Measurements from ENCODE around the gene CAPN13.
"Not testable (repeated sequence)": the region's sequence is repeated elsewhere in the genome, so short reads cannot be mapped to it uniquely, and the experiment has no call there.

The CAPN13 gene

DNA sequence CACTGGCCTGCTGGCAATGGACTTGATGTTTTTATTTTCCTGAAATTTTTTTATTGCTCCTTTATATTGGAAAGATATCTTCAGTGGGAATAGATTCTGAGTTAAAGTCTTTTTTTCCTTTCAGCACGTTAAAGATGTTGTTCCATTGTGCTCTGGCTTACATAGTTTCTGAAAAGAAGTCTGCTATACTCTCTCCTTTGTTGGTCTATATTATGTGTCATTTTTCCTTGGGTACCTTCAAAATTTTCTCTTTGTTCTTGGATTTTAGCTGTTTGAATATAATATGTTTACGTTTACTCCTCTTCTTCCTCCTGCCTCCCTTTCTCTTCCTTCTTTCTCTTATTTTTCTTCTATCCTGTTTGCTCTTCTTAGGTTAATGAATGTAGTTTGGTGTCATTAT, 105.5 kb downstream of the CAPN13 start:
- DNase-seq = no peak

DNA sequence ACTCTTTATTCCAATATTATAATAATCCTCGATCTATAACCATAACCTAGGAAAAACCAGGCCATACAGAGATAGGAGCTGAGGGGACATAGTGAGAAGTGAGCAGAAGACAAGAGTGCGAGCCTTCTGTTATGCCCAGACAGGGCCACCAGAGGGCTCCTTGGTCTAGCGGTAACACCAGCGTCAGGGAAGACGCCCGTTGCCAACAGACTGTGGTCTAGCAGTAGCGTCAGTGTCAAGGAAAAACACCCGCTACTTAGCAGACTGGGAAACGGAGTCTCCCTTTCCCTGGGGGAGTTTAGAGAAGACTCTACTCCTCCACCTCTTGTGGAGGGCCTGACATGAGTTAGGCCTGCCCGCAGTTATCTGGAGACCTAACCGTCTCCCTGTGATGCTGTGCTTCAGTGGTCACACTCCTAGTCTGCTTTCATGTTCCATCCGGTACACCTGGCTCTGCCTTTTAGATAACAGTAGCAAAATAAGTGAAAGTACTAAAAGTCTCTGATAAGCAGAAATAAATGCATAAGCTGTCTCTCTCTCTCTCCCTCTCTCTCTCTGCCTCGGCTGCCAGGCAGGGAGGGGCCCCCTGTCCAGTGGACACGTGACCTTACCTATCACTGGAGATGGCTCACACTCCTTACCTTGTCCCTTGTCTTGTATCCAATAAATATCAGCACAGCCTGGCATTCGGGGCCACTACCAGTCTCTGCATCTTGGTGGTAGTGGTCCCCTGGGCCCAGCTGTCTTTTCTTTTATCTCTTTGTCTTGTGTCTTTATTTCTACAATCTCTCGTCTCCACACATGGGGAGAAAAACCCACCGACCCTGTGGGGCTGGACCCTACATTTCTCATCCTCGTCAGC, 109.8 kb downstream of the CAPN13 start:
- DNase-seq = not testable (repeated sequence)

DNA sequence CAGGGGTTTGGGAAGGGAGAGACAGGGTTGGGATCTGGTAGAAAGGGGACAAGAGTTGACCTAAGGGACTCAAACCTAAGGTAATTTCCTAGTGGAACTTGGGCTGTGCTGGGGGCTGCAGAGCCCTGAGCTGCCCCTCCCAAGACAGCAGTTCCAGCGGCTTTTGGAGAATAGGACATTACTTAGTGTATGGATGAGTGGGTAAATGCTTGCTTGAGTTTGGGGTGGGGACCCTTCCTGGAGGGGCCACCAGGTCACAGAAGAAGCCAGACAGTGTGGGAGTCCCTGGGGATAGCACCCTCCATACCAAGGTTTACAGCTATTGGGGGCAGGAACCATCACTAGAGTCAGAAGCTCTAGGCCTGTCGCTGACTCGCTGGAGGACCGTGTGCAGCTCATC, 111.5 kb downstream of the CAPN13 start:
- DNase-seq = no peak

DNA sequence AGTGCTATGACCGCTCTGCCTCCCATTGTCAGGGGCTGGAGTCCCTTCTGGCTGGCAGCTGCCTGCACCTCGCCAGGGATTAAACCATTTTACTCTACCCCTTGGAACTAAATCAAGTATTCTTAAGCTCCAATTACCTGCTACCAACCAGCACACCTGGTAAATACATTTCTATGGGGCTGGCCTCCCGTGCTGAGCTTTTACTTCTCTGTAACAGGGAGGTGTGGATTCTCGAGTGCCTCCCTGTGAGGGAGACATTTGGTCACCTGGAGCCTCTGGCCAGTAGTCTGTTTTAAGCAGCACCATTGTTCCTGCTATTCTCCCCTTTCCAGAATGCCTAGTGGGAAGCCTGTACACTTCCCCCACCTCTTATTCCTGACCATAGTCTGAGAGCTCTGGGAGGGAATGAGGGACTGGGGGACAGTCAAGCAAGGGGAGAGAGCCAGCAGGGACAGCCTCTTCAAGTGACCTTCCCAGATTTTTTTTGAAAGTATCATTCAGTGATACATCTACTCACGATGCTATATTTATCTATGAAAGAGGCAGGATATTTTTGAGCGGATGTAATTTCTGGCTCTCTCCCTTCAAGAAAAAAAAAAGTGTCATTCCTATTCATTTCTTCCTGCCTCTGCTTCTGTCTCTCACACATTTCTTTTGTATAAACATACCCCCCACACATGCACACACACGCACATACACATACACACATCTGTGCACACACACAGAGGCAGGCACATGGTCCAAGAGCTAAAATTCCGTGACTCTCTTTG, 112.8 kb downstream of the CAPN13 start:
- no peak for DNase-seq

DNA sequence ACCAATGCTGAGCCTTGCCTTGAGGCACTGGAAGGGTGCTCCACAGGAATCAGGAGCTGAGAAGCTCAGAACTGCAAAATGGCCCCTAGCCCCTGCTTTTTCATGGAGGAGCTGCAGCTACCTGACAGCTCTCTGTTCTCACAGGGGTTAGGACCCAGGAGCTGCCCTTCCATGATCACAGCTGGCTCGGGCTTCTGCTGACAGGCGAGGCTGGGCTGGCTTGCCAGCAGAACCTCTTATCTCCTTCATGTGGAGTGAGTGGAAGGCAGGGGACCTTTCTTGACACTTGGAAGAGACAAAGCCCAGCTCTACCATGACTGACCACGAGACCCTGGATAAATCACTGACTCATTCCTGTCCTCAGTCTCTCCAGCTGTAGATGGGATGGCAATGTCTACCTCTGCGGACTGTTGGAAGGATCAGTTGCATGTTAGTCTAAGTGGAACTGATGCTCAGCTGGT, 113.4 kb downstream of the CAPN13 start:
- DNase-seq = no peak

DNA sequence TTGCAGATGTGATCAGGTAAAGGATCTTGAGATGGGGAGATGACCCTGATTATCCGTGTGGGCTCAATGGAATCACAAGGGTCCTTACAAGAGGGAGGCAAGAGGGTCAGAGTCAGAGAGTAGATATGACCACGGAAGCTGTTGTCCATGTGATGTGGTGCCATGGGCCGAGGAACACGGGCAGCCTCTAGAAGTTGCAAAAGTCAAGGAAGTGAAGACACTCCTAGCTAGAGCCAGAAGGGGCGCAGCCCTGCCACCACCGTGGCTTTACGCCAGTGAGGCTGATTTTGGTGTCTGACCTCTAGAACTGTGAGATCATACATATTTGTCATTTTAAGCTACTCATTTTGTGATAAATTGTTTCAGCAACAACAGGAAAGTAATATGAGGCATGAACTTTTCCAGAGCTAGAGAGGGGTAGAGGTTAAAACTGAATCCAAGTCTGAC, 114.4 kb downstream of the CAPN13 start:
- DNase-seq = no peak

DNA sequence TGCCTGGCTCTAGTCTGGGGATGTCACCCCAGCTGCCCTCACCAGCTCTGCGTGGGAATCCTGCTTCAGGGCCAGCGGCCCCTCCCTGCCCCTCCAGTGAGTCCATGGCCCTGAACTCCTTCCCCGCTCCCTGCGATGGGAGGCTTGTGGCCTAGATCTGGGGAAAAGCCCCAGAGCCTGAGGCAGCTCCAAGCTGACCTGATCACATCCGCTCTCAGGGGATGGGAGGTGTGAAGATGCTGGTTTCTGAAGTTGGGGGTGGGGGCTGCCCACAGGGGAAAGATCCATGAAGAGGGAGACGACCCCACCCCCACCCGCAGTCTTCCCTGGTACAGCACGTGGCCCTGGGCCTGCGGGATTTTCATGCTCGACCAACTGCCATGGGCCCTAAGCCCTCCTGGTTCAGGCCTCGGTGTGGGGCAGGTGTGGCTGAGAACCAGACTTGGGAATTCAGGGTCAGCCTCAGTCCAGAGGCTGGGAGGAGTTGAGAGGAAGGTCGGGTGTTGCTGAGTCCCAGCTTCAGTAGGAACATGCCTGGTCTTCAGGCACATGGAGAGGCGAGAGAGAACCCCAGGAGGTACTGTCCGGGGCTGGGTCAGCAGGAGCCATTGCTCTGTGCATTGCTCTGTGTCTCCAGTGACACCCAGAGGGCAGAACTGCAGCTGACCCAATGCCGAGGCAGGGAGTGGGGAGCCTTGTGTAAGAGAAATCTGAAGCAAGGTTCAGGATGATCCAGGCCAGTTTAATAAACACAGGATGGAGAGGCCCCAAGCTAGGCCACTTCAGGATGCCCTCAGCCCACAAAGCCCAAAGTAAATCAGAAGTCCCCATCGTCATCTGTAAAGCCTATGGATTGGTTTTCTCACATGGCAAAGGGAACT, 115.1 kb downstream of the CAPN13 start:
- DNase-seq = no peak

DNA sequence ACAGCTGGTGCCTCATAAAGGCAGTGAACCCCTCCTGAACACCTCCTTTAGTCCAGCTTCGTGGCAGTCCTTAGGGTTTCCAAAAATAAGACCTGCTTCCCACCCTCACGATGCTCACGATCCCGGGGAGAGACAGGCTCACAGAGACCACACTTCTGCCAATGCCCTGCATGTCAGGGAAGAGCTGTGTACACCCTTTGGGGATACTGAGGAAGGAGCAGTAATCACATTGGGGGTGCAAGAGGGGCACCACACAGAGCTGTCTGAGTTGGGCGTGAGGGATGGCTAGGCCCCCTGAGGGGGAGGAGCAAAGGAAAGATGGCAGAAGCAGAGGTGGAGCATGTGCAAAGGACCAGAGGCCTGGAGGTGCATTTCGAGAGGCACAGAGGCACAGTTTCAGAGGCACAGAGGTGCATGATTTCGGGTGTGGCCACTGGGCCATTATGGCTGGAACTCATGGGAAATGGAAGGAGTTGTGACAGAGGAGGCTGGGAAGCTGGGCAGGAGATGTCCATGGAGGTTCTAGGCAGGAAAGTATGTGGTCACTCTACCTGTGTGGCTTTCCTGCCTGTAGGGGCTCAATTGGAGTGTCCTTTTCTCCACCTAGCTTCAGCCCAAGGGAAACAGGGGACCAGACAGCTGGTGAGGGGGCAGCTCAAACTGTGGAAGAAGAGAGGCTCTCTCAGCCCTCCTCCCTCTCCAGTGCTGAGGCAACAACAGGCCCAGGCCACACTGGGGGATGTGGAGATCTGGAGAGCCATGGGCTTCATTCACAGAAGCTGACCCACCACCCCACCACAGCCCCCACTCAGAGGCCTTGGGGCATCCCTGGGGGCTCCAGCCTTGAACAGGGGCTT, 115.9 kb downstream of the CAPN13 start:
- no peak for DNase-seq

DNA sequence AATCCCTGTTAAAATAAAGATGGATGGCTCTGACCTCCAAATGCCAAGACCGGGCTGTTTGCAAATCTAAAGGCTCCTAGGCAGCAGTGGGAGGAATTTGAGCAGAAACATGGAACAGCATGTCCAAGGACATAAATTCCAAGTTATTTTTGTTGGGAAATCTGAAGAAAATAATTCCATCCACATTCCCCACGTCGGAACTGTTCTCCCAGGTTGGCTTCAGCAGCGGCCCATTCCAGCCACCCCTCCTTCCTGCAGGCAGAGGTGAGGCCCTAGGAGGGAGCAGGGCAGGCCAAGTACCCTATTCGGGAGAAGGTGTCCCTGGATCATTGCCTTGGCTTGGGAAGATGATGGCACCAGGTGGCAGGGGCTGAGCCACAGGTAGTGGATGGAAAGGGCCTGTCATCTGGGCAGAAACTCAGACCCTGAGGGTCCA, 117.1 kb downstream of the CAPN13 start:
- DNase-seq = no peak

DNA sequence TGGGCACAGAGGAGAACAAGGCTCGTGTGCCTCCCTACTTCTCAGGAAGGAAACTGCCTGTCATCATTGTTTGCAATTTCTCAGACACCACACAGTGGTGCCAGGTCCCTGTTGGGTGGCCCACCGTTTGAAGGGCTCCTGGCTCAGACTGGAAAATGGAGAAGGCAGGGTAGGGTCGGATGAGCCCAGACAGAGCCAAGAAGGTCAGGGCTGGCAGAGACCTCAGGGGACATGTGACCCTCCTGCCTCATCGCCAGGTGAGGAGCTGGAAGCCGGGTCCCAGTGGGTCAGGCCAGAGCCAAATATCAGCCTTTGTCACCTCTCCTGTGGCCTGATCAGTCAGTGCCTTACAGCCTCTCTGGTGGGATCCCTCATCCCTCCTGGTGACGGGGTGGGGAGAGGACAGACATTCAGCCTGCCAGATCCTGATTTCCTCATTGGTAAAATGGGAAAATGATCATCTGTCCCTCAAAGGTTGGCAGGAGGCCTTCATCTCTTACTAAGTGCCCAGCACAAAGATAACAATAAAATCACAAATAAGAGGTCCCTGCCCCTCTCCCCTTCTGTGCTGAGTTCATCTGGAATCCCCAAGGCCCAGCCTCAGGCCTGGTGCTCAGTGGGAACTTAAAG, 117.6 kb downstream of the CAPN13 start:
- DNase-seq = no peak

DNA sequence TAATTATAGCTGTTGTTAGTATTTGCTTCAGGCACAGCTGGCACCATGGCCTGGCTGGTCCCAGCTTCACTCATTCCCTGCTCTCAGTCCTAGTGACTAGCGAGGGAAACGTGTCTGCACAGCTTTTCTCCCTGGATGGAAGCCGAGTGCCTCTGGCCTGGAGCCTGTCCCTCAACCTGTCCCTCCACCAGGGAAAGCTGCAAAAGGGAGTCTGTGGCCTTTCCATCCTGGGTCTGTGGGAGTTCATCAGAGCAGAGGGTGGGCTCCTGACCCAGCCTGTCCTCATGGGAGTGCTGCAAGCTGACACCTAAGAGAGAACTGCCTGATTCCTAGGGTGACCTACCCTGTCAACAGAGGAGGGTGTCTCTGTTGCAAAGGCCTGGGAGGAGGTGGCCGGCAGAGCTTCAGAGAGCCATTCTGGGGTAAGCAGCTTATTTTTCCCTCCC, 118.3 kb downstream of the CAPN13 start:
- peak; percentile 89 for DNase-seq

DNA sequence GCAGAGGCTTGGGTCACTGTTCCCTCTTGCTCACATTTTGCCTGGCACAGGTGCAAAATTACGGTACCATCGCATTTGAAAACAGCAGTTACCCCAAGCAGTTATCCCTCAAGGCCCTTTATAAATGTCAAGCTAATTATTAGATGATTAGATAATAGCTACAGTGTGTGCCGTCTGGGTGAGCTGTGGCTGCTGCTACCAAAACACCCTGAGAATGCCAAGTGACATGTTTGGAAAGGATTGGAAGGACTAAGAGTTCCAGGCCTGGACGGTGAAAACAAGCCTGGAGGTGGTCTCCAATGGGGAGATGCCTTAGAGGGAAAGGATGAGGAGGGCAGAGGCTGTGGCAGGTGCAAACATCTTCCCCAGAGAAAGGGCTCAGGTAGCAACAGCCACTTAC, 120.6 kb downstream of the CAPN13 start:
- no peak for DNase-seq

DNA sequence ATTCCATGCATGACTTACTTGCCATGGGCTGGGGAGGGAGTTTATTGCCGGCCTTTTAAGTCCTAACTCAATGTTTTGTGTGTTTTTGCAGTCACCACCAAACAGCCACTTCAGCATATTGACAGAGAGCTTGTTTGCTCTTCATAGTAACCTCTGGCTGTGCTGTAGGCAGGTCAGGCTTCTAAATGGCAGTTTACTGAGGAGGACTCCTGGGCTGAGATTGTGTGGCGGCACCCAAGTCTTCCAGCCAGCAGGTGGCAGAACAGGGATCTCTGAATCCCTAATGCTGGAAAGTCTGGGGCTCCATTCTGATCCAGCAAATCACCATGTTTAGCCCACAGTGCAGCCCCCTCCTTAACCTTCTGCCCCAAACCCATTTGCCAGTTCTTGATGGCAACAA, 121.2 kb downstream of the CAPN13 start:
- DNase-seq = no peak

DNA sequence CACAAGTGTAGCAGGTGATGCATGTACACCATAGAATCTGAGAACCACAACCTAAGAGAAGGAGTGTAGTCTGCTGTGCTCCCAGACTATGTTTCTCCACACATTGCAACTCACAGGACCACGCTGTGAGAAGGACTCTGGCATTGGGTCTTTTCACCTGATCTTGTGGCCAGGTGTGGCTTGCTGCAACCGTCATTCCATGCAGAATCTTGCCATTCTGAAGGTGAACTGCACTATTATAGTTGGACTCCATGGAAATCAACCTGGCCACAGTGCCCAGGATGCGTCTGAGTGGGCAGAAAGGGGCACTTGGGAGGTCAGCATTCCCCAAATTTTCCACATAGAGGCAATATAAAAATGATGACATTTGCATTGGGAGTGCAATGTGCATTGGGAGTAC, 122.2 kb downstream of the CAPN13 start:
- DNase-seq = no peak

DNA sequence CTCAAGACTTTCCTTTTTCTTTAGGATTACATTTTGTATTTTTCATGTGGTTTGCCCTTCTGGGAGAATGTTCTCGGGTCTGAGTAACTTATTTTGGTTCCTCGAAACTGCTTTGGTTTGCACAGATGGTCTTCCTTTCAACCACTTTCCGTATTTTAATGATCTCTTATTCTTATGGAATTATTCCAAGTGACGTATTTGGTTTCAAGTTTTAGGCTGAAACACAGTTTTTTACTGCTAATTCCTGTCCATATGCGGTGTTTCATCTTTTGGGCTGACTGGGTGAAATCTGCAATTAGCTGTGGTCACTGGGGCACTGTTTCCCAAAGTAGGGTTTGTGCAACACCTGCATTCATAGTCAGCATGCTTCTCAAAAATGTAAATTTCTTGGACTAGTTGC, 122.7 kb downstream of the CAPN13 start:
- DNase-seq = no peak

DNA sequence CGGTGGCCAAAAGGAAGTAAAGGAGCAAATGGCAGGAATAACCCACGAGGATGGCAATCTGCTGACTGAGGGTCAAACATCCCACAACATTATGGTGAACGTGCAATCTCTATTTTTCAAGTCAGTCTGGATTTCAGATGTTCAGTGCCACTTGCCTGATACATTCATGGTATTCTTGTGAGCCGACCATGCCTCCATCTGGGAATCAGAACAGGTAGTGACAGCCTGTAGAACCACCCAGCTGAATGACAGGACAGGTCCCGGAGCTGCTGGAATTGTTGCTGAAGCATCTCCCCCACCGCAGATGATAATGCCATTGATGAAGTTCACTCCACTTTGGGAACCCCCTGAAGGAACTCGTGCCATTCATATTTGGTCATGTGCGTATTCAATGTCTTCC, 123.2 kb downstream of the CAPN13 start:
- DNase-seq = no peak

DNA sequence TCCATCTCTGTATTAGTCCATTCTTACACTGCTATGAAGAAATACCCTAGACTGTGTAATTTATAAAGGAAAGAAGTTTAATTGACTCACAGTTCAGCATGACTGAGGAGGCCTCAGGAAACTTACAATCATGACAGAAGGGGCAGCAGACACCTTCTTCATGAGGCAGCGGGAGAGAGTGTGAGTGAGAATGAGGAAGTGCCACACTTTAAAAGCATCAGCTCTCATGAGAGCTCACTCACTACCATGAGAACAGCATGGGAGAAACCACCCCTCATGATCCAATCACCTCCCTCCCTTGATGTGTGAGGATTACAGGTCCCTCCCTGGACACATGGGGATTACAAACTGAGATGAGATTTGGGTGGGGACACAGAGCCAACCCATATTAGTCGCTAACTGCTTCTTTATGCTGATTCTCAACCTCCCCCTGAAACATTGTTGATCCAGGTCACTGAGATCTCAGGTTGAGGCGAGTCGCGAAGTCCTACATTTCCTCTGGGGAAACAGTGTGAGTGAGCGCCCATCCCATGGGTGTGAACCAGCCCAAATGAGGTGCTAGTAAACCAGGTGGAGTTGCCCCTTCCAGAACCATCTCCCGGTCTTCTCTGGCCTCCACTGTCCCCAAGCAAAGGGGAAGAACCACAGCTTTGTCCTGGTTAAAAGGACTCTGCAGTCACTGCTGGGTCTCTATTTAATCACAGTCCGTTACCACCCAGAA, 123.8 kb downstream of the CAPN13 start:
- no peak for DNase-seq

DNA sequence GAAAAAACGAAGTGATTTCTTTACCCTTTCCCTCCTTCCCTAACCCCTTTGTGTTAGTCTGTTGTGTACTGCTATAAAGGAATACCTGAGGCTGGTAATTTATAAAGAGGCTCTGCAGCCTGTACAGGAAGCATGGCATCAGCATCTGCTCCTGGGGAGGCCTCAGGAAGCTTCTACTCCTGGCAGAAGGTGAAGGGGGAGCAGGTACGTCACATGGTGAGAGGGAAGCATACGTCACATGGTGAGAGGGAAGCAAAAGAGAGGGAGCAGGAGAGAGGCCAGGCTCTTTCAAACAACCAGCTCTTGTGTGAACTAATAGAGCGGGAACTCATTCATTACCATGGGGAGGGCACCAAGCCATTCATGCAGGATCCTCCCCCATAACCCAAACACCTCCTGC, 126.2 kb downstream of the CAPN13 start:
- DNase-seq = no peak

DNA sequence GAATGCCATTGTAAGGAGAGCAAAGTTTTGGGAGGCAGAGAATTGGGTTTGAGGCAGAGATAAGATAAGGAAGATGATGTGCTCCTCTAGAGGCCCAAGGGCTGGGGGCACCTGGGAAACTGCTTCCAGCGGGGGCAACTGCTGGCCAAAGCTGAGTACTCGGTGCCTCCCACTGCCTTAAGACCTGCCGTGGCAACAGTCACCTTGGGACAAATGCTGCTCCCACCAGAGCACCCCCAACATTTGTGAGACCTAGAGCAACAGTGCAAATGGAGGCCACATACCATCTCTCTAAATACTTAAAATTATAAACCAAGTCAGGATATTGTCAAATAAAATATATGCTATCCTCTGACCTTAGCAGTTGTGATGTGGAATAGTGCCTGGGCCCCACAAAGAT, 127.1 kb downstream of the CAPN13 start:
- DNase-seq = no peak

DNA sequence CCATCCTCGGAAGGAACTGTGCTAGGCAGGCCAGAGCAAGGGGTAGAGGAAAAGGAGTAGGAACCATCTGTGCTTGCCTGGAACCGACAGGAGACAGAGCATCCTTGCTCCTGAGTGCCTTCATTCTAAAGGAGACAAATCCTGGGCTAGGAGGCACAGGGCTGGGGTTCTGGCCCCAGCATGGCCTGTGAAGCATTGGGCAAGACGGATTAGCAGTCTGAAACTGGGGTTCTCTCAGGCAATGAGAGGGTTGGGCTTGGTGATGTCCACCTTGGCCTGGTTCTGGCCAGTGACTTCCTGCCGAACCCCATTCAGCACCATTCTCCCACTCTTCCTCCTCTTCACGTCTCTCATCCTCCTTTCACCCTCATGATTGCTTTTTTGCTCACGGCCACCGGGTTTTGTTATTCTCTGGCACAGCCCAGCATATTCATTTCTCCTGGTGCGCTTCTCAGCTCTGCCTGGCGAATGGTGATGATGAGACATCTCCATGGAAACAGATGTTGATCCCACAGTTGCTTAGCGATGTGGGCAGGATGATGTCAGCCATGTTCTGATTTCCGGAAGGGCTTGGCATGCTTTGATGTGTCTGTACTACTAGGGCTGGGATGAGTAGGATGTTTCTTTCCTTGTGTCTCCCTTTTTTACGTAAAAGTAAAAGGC, 127.7 kb downstream of the CAPN13 start:
- no peak for DNase-seq

Measured in NCI-H1694 (cell line).